ENCODE measurements around the gene C17orf78. TPM values are rescaled to one million over a fixed set of nuclear protein-coding genes. Genes with fewer than 3 reads are reported as not detected.
A peak's percentile ranks its signal among the peaks of the same experiment; 100 is the strongest.

C17orf78 gene
- total RNA-seq, 2 donors from 2014 or later, result not detected

- Histone ChIP-seq H3K4me1 (ENCODE audit: control insufficient read depth in 1 of 2, low read depth in 2 of 2) (no peaks in the 10 kb centered on the region), H3K4me3 (no peak overlapping the region), H3K27me3 (replicated peaks; ENCODE audit: insufficient read depth) (no peaks in the 10 kb centered on the region), H3K9me3 (no peaks in the 10 kb centered on the region), H3K27ac (no peak overlapping the region), H3K36me3 (peaks cover 15% of the 10 kb centered on the region)
- TF ChIP-seq, protein P1, sequence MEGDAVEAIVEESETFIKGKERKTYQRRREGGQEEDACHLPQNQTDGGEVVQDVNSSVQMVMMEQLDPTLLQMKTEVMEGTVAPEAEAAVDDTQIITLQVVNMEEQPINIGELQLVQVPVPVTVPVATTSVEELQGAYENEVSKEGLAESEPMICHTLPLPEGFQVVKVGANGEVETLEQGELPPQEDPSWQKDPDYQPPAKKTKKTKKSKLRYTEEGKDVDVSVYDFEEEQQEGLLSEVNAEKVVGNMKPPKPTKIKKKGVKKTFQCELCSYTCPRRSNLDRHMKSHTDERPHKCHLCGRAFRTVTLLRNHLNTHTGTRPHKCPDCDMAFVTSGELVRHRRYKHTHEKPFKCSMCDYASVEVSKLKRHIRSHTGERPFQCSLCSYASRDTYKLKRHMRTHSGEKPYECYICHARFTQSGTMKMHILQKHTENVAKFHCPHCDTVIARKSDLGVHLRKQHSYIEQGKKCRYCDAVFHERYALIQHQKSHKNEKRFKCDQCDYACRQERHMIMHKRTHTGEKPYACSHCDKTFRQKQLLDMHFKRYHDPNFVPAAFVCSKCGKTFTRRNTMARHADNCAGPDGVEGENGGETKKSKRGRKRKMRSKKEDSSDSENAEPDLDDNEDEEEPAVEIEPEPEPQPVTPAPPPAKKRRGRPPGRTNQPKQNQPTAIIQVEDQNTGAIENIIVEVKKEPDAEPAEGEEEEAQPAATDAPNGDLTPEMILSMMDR (IDR thresholded peaks at IDR 0.05), result no peak
- ATAC-seq (ENCODE audit: insufficient number of reproducible peaks, low FRiP score, low read depth) (no peak), DNase-seq (ENCODE audit: low spot score) (no peak)
Measured at GRCh38 chr17:37422971-37423625, 47.3 kb downstream of the C17orf78 start.

- no peaks in the 10 kb centered on the region for H3K27me3 ChIP-seq (replicated peaks; ENCODE audit: insufficient read depth)
- H3K9me3 ChIP-seq, result no peaks in the 10 kb centered on the region
- peaks cover 20% of the 10 kb centered on the region for H3K36me3 ChIP-seq
- H3K4me3 ChIP-seq, result no peak overlapping the region
- DNase-seq (ENCODE audit: low spot score) (no peak), ATAC-seq (ENCODE audit: insufficient number of reproducible peaks, low FRiP score, low read depth) (no peak)
- TF ChIP-seq, protein P1 (IDR thresholded peaks at IDR 0.05), result no peak
- no peak overlapping the region for H3K27ac ChIP-seq
- H3K4me1 ChIP-seq (ENCODE audit: control insufficient read depth in 1 of 2, low read depth in 2 of 2), result peaks cover 0 to 6% of the 10 kb centered on the region in 2 donors
Measured at GRCh38 chr17:37425268-37425667, 49.5 kb downstream of the C17orf78 start.

- Histone ChIP-seq H3K9me3 (no peaks in the 10 kb centered on the region), H3K4me1 (ENCODE audit: control insufficient read depth in 1 of 2, low read depth in 2 of 2) (peaks cover 0 to 22% of the 10 kb centered on the region in 2 donors), H3K27ac (no peak overlapping the region), H3K27me3 (replicated peaks; ENCODE audit: insufficient read depth) (no peaks in the 10 kb centered on the region), H3K4me3 (no peak overlapping the region), H3K36me3 (peaks cover 17% of the 10 kb centered on the region)
- TF ChIP-seq, protein P1 (IDR thresholded peaks at IDR 0.05), result no peak
- DNase-seq (ENCODE audit: low spot score), result no peak
- ATAC-seq (ENCODE audit: insufficient number of reproducible peaks, low FRiP score, low read depth), result no peak
Measured at GRCh38 chr17:37429039-37429438, 53.3 kb downstream of the C17orf78 start.

- no peak overlapping the region for H3K4me3 ChIP-seq
- peak overlapping the region; percentile 10 to 57 for H3K27ac ChIP-seq
- no peaks in the 10 kb centered on the region for H3K9me3 ChIP-seq
- ATAC-seq (ENCODE audit: insufficient number of reproducible peaks, low FRiP score, low read depth) (no peak), DNase-seq (ENCODE audit: low spot score) (no peak)
- H3K4me1 ChIP-seq (ENCODE audit: control insufficient read depth in 1 of 2, low read depth in 2 of 2), result peaks cover 0 to 22% of the 10 kb centered on the region in 2 donors
- H3K27me3 ChIP-seq (replicated peaks; ENCODE audit: insufficient read depth), result no peaks in the 10 kb centered on the region
- peaks cover 17% of the 10 kb centered on the region for H3K36me3 ChIP-seq
- TF ChIP-seq, protein P1 (IDR thresholded peaks at IDR 0.05), result no peak
Measured at GRCh38 chr17:37429453-37429852, 53.7 kb downstream of the C17orf78 start.

GRCh38 chr17:37430051-37430627, 54.4 kb downstream of the C17orf78 start:
- TF ChIP-seq, protein P1 (IDR thresholded peaks at IDR 0.05), result no peak
- DNase-seq (ENCODE audit: low spot score) (no peak), ATAC-seq (ENCODE audit: insufficient number of reproducible peaks, low FRiP score, low read depth) (no peak)
- peaks cover 20% of the 10 kb centered on the region for H3K36me3 ChIP-seq
- H3K27me3 ChIP-seq (replicated peaks; ENCODE audit: insufficient read depth), result no peaks in the 10 kb centered on the region
- H3K27ac ChIP-seq, result peak overlapping the region; percentile 10 to 57
- H3K9me3 ChIP-seq, result no peaks in the 10 kb centered on the region
- no peak overlapping the region for H3K4me3 ChIP-seq
- H3K4me1 ChIP-seq (ENCODE audit: control insufficient read depth in 1 of 2, low read depth in 2 of 2), result peaks cover 0 to 22% of the 10 kb centered on the region in 2 donors
